LHCN-M2 (cell line): ENCODE results near the gene RBMS2. TPM values are rescaled to one million over a fixed set of nuclear protein-coding genes. Genes with fewer than 3 reads are reported as not detected.
A peak's percentile ranks its signal among the peaks of the same experiment; 100 is the strongest.
"Not testable (repeated sequence)": the region's sequence is repeated elsewhere in the genome, so short reads cannot be mapped to it uniquely, and the experiment has no call there.

Experiments used
- DNase-seq: peaks from one replicate; pipeline ENCODE4 v3.0.0-alpha.2; 2012; ENCODE audit warnings: low read depth
- polyA plus RNA-seq: library from polyadenylated mRNA; unstranded; fragments of >200 nt; gene quantifications from one replicate; pipeline ENCODE4 v1.2.1, GENCODE V29; 2012; ENCODE audit warnings: missing spikeins
- total RNA-seq: library from RNA; depleted of rRNA; stranded (reverse); fragments of >200 nt; gene quantifications from 2 replicates; pipeline ENCODE4 v1.2.3, GENCODE V29; 2014; rRNA removed

The RBMS2 gene, protein sequence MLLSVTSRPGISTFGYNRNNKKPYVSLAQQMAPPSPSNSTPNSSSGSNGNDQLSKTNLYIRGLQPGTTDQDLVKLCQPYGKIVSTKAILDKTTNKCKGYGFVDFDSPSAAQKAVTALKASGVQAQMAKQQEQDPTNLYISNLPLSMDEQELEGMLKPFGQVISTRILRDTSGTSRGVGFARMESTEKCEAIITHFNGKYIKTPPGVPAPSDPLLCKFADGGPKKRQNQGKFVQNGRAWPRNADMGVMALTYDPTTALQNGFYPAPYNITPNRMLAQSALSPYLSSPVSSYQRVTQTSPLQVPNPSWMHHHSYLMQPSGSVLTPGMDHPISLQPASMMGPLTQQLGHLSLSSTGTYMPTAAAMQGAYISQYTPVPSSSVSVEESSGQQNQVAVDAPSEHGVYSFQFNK
- total RNA-seq: 12.1 and 13.0 TPM in 2 replicates
- polyA plus RNA-seq: 37.9 TPM

DNA sequence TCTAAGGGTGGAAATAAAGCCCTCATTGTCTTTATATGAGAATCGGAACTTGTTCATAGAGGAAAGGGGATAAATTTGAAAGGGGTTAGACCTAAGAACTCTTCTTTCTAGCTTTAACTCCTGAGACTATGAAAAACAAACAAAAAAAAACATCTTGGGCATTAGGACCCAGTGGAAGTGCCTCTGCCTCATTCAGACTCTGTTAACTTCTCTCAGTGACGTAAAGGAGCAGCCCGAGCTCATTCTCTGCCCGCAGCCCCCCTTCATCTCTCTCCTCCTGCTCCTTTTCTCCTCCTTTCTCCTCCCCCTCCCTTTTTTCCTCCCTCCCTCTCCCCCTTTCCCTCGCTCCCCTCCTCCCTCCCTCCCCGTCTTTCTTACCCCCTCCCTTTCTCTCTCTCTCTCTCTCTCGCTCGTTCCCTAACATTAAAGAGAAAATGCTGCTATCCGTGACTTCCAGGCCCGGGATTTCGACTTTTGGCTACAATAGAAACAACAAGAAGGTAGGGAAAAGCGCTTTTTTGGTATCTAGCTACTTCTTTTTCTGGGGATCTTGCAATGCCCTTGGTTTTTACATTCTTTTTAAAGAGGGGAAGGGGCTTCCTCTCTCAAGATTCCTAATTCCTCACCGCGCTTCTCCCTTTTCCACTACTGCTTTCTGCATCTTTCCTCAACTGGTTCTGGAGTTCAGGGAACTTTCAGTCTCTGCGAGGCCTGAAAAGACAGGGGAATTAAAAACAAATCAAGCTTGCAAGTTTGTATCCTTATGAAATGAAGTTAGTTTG is at the start of gene RBMS2:
TSS of gene RBMS2 (plus strand) at position 231 of the 782 bp plus-strand sequence. CDS start at position 435, 204 bp downstream.
- peak; percentile 91 for DNase-seq

DNA sequence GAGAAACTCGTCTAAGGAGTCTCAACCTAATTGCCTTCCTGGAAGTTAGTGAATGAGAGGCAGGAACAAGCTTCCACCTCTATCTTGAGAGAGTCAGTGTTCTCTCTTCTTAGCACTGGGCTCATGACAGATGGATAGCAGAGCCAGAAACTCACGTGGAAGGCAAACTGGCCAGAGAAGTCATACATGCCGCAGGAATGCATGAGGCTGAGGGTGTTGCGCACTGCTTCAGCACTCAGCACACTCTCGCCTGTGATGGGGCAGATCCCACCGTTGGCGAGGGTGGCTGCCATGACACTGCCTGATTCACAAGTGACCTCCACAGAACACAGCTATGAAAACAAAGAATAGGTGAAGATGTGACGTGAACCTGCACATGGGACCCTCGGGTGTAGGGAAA is 47.2 kb upstream of the RBMS2 start:
- no peak for DNase-seq

DNA sequence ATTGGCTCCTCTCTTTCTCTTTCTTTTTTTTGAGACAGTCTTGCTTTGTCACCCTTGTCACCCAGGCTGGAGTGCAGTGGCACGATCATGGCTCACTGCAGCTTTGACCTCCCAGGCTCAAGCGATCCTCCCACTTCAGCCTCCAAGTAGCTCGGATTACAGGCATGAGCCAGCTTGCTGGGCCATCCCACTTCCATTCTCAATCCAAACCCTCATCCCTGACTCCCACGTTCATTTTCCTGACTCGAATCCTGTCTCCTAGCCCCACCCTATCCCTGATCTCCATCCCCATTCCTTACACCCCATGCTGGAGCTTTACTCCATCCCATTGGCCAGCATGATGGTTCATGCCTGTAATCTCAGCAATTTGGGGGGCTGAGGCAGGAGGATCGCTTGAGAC is 45.5 kb upstream of the RBMS2 start:
- DNase-seq: no peak

DNA sequence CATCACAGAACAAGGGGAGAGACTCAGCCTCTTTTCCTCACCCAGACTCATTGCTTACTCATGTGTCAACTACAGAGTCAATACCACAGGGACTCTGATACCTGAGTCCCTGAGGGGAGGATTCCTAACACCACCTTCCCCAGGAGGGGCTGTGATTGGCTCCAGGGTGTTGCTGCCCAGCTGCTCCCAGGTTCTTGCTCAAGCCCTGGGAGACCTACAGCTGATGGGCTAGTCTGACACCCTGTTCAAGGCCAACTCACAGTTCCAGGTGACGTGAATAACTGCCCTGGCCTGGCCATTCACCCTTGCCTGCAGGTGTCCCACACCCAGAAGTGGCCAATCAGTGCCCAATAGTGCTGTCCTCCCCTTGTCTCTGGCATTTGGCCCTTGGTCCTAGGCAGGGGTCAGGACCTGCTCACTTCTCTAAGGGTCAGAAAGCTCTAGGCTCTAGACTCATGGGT is 44.6 kb upstream of the RBMS2 start:
- no peak for DNase-seq

DNA sequence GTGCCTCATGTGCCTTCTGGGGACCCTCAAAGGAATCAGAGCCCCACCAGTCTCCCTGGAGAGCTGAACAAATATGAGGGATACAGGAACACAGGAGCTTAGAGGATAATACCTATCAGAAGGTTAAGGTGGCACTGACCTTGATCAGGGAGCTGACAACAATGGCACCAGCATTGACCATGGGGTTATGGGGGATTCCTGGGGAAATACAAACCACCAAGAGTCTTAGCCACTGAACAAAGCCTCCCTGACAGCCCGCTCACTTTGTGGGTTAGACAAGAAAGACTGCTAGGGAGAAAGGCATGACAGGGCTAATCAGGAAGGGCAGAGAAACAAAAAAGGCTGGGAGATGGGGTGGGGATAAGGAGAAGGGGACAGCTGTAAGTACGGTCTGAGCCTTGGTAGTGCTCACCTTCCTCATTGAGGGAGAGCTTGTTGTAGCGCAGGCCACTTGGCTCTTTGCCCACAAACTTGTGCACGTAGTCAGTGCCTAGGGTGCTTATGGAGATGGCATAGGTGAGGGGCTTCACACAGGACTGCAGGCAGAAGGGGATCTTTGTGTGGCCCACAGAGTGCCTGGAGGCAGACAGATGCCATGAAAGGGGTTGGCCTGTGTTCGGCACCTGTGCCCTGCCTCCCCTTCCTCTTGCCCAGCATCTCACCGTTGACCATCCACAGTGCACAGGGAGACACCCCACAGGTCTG is 43.9 kb upstream of the RBMS2 start:
- DNase-seq: no peak

DNA sequence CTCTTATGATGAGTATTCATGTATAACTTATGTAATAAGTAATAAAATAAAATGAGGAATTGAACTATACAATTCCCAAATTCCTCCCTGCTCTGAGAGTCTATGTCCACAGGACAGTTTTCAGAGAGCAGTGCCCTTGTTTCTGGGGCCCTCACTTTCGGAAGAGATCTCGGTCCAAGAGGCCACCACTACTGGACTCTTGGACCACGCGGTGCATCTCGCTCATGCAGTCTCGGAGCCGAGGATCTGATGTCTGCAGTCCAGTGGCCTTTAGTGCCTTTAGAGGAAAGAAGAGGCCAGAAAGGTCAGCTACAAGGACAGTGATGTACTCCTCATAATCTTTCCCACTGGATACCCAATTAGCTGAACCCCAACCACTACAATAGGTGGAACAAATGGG is 42.0 kb upstream of the RBMS2 start:
- DNase-seq: no peak

DNA sequence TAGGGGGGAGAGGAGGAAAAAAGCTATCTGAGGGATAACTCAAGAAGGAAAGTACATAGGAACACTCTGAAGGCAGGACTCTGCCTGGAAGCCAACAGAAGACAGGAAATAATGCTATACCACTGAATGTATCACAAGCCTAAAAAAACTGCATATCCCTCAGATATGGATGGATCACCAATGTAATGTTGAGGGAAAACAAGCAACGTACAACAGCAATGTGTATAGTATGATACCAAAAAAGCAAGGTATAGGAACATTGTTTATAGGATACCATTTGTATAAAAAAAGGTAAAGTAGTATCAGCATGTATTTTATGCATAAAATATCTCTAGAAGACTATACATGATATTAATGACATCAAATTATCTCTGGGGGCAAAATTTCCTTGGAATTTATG is 37.1 kb upstream of the RBMS2 start:
- DNase-seq: no peak

DNA sequence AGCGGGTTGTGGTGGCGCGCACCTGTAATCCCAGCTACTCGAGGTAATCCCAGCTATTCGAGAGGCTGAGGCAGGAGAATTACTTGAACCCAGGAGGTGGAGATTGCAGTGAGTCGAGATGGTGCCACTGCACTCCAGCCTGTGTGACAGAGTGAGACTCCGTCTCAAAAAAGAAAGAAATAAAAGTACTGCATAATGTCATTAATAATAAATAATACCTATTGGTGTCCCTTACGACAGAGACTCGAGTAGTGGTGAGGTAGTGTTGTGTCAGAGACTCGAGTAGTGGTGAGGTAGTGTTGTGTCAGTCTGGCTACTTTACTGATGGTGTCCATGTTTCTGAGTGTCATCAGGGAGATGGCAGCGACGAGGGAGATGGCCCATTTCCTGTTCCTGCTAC is 34.9 kb upstream of the RBMS2 start:
- DNase-seq: no peak

DNA sequence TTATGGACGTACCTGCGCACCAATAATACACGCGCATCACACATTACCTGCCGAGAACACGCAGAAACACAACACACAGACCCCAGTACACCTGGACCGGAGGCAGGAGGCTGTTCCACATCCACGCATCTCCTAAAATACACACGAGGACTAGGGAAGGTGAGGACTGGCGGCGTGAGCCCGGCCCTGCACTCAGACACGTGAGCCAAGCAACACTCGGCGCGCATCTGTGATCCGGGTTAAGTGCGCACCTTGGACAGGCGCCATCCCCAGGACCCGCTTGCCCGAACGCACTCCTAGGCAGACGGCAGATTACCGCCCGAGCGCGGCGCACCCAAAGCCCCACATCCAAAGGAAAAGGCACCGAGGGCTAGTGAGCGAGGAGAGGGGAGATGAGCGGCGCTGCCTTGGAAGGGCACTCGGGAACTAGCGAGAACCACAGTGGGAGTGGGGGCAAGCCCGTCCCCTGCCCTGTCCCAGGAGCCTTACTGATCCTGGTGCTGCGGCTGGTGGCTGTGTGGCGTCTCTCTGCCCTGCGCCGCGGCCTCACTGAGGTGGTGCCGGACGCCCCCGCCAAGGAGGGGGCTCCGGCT is 34.1 kb upstream of the RBMS2 start:
- no peak for DNase-seq

DNA sequence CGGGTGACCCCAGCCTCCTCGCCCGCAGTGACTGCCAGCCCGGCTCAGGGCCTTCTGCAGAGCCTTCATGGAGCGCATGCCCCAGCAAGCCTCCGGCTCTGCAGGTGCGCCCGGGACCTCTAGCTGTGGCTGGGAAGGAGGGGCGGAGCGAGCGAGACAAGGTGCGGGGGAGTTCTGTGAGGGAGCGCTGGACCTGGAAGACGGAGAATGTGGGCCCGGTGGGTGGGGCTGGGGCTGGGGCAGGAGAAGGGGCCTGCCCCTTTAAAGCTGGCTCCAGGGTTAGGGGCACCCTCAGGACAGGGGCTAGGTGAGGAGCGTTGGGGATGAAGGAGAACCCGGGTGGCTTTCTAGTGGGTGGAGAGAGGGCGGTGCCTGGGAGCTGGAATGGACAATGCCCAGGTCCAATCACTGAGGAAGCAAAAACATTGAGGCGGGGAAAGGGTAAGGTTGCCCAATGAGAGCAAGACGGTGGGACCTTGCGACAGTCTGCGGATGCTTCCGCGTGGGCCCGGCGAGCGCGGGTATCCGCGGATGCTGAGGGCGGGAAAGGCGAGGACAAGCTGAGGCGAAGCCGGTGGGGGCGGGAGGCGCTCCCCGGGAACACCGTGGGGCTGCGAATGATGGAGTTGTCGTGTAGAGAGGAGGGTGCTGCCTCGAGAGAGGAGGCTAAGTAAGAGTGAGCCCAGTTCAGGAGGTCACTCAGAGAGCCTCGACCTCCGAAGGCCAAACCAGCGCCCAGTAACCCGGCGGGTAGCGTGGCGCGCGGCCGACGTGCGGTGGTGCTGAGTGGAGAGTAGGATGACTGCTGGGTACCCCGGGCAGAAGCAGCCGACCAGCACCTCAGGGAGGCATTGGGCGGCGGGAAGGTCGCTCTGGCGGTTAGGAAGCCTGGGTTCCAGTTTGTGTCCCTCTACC is 33.3 kb upstream of the RBMS2 start, which contains the start of gene GLS2:
TSS of gene GLS2 (minus strand) at position 121 of the 915 bp plus-strand sequence. CDS start at position 78, 43 bp downstream.
- peak; percentile 49 for DNase-seq

DNA sequence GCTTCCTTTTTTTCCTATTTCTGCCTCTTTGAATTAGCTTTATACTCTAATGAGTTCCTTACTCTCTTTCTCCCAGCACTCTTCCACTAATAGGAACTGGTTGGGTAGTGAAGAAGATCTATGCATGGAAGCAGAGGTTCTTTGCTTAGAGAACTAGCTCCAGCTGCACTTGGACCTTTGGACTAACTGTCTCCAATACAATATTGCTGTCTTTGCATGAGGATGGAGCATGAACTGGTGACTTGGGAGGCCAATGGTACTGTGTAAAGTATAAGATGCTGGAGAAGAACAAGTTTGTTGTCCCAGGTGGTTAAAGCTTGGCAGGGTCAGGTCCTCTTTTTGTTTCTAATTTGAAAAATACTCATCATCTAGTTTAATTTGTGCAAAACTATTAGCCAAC is 31.3 kb upstream of the RBMS2 start:
- no peak for DNase-seq

DNA sequence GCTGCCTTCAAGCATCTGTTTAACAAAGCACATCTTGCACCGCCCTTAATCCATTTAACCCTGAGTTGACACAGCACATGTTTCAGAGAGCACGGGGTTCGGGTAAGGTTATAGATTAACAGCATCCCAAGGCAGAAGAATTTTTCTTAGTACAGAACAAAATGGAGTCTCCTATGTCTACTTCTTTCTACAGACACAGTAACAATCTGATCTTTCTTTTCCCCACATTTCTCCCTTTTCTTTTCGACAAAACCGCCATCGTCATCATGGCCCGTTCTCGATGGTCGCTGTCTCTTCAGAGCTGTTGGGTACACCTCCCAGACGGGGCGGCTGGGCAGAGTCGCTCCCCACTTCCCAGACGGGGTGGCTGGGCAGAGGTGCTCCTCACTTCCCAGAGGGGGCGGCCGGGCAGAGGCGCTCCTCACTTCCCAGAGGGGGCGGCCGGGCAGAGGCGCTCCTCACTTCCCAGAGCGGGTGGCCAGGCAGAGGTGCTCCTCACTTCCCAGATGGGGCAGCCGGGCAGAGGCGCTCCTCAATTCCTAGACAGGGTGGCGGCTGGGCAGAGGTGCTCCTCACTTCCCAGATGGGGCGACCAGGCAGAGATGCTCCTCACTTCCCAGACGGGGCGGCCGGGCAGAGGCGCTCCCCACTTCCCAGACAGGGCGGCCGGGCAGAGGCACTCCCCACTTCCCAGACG is 28.1 kb upstream of the RBMS2 start:
- DNase-seq: not testable (repeated sequence)

DNA sequence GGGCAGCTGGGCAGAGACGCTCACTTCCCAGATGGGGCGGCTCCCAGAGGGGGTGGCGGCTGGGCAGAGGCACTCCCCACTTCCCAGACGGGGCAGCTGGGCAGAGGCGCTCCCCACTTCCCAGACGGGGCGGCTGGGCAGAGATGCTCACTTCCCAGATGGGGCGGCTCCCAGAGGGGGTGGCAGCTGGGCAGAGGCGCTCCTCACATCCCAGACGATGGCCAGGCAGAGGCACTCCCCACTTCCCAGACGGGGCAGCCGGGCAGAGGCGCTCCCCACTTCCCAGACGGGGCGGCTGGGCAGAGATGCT is 27.6 kb upstream of the RBMS2 start:
- not testable (repeated sequence) for DNase-seq

DNA sequence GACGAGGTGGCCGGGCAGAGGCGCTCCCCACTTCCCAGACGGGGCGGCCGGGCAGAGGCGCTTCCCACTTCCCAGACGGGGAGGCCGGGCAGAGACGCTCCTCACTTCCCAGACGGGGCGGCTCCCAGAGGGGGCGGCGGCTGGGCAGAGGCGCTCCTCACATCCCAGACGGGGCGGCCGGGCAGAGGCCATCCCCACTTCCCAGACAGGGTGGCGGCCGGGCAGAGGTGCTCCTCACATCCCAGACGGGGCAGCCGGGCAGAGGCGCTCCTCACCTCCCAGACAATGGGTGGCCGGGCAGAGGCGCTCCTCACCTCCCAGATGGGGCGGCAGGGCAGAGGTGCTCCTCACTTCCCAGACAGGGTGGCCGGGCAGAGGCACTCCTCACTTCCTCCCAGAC is 27.1 kb upstream of the RBMS2 start:
- not testable (repeated sequence) for DNase-seq

DNA sequence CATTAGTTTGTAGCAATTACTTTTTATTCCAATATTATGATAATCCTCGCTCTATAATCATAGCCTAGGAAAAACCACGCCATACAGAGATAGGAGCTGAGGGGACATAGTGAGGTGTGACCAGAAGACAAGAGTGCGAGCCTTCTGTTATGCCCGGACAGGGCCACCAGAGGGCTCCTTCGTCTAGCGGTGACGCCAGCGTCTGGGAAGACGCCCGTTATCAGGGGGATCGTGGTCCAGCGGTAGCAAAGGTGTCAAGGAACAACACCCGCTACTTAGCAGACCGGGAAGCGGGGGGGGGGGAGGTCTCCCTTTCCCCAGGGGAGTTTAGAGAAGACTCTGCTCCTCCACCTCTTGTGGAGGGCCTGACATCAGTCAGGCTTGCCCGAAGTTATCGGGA is 24.9 kb upstream of the RBMS2 start:
- not testable (repeated sequence) for DNase-seq

DNA sequence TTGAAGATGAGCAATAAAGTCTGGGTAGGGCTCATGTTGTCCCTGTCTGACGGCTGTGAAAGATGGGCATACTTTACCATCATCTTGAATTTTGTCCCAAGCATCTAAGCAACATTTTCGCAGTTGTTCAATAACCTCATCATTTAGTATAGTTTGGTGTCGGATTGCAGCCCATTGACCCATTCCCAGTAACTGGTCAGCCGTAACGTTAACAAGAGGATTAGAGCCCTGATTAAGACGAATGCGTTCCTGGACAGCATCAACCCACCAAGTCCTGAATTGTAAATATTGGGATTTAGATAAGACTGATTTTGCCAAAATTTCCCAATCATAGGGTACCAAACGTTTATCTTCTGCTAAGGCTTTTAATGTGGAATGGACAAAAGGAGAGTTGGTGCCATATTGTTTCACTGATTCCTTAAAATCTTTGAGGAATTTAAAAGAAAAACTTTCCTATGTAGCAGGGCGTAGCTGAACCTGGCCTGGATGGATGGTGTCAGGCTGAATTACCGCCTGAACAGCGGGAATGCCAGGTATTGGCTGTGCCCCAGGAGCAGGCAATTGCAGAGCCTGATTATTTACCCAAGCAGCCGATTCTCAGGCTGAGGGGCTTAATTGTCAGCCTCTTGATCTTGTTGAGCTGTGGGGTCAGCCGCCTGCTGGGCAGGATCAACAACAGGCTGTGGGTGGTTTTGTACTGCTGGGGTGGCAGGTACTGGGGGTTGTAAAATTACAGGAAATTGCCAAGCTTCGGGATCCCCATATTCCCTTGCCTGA is 23.3 kb upstream of the RBMS2 start:
- not testable (repeated sequence) for DNase-seq

DNA sequence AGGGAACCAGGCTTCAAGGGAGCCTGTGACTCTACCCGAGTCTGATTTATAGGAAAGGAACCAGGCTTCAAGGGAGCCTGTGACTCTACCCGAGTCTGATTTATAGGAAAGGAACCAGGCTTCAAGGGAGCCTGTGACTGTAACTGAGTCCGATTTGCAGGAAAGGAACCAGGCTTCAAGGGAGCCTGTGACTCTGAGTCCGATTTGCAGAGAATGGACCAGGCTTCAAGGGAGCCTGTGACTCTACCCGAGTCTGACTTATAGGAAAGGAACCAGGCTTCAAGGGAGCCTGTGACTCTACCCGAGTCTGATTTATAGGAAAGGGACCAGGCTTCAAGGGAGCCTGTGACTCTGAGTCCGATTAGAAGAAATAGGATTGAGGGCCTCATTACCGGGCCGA is 22.2 kb upstream of the RBMS2 start:
- DNase-seq: not testable (repeated sequence)

DNA sequence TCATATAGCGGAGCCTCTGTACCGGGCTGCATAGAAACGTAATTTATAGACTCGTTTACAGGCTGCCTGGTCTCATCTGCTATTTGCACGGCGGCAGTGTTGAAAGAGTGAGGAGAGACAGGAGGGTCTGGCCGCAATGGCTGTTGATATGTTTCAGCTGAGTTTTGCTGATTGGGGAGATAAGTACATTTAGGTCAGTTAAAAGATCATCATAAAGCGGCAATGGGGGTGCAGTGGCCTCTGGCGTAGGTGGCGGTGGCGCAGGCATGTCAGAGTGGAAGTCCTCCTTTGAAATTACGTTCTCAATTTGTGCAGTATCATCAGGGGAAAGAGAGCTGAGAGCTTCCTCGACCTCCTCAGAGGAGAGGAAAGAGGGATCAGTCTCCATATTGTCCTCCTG is 21.7 kb upstream of the RBMS2 start:
- DNase-seq: not testable (repeated sequence)

DNA sequence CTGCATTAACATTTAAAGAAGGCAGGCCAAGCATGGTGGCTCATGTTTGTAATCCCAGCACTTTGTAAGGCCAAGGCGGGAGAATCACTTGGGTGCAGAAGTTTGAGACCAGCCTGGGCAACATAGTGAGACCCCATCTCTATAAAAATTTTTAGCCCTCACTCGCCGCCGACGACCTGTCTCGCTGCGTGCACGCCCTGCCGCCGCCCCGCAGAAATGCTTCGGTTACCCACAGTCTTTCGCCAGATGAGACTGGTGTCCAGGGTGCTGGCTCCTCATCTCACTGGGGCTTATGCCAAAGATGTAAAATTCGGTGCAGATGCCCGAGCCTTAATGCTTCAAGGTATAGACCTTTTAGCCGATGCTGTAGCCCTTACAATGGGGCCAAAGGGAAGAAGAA is 10.8 kb upstream of the RBMS2 start:
- no peak for DNase-seq
